DMS79 (cell line): ENCODE results near the gene KRTAP10-11.
"Not testable (repeated sequence)": the region's sequence is repeated elsewhere in the genome, so short reads cannot be mapped to it uniquely, and the experiment has no call there.

Experiments
- DNase-seq: peaks from one replicate; lab custom pipeline; 2025; lab: John Stamatoyannopoulos, UW

KRTAP10-11 gene

GRCh38 chr21:44614961-44615391 lies 31.2 kb upstream of the KRTAP10-11 start:
- no peak for DNase-seq

- no peak for DNase-seq
Observed at GRCh38 chr21:44615466-44615865, 30.7 kb upstream of the KRTAP10-11 start.

- DNase-seq: no peak
Observed at GRCh38 chr21:44615911-44616590, 30.2 kb upstream of the KRTAP10-11 start.

GRCh38 chr21:44616591-44616926 lies 29.7 kb upstream of the KRTAP10-11 start:
- no peak for DNase-seq

GRCh38 chr21:44617071-44617501 lies 29.1 kb upstream of the KRTAP10-11 start:
- DNase-seq: no peak

GRCh38 chr21:44618504-44618903 lies 27.7 kb upstream of the KRTAP10-11 start:
- no peak for DNase-seq

GRCh38 chr21:44618909-44619308 lies 27.3 kb upstream of the KRTAP10-11 start:
- DNase-seq: no peak

GRCh38 chr21:44619886-44620285 lies 26.3 kb upstream of the KRTAP10-11 start:
- DNase-seq: no peak

- DNase-seq: no peak
Observed at GRCh38 chr21:44623575-44623974, 22.6 kb upstream of the KRTAP10-11 start.

GRCh38 chr21:44625756-44626155 lies 20.5 kb upstream of the KRTAP10-11 start:
- no peak for DNase-seq

- no peak for DNase-seq
Observed at GRCh38 chr21:44626262-44626661, 20.0 kb upstream of the KRTAP10-11 start.

- DNase-seq: no peak
Observed at GRCh38 chr21:44626673-44627143, 19.5 kb upstream of the KRTAP10-11 start, which contains the start of gene KRTAP10-9. Gene KRTAP10-9 (plus strand): TSS chr21:44627093. CDS start chr21:44627172, 79 bp downstream.

GRCh38 chr21:44627181-44627822 lies 18.9 kb upstream of the KRTAP10-11 start:
- DNase-seq: not testable (repeated sequence)

- not testable (repeated sequence) for DNase-seq
Observed at GRCh38 chr21:44627831-44628233, 18.4 kb upstream of the KRTAP10-11 start.

GRCh38 chr21:44628707-44629391 lies 17.4 kb upstream of the KRTAP10-11 start:
- no peak for DNase-seq

GRCh38 chr21:44630440-44630839 lies 15.8 kb upstream of the KRTAP10-11 start:
- DNase-seq: no peak

- no peak for DNase-seq
Observed at GRCh38 chr21:44632067-44632466, 14.1 kb upstream of the KRTAP10-11 start.

GRCh38 chr21:44636209-44637017 lies 9.8 kb upstream of the KRTAP10-11 start:
- DNase-seq: no peak

- no peak for DNase-seq
Observed at GRCh38 chr21:44637018-44637850, 9.0 kb upstream of the KRTAP10-11 start, which contains the start of gene KRTAP10-10. Gene KRTAP10-10 (plus strand): TSS chr21:44637356. CDS start chr21:44637418, 62 bp downstream.

GRCh38 chr21:44637851-44638348 lies 8.3 kb upstream of the KRTAP10-11 start:
- not testable (repeated sequence) for DNase-seq
